DOHH2 (cell line): ENCODE data around the gene SLC17A8.

Experiments
- EZH2phosphoT487 ChIP-seq: fragments of 200-600 bp; sonication (generic); IDR thresholded peaks from 2 replicates; pipeline ENCODE4 v1.6.1; 2017; ENCODE audit warnings: borderline replicate concordance, mild to moderate bottlenecking, antibody characterized with exemption, low read length, moderate library complexity, mixed read lengths
- TF ChIP-seq, protein P1 (sequence below): fragments of 200-600 bp; sonication (generic); IDR thresholded peaks from one replicate; pipeline ENCODE4 v1.5.1; 2014; ENCODE audit warnings: antibody characterized with exemption, mild to moderate bottlenecking, low read depth, low read length; ENCODE audit not compliant: poor library complexity, severe bottlenecking

DNA sequence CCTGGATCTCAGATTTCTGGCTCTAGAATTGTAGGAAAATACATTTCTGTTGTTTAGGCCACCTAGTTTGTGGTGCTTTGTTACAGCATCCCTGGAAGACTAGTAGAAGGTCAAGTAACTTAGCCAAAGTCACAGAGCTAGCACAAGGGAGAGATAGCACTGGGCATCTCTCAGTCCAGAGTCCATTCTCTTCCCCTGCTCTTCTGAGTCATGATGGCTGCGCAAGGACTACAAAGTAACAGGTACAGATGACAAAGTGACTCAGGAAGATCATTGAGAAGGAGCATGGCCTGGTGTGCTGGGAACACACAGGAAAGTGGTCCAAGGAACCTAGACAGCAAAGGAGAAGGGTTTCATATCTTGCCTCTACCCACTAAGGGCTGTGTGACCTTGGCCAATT lies 19.3 kb downstream of the SLC17A8 start:
- TF ChIP-seq, protein P1, sequence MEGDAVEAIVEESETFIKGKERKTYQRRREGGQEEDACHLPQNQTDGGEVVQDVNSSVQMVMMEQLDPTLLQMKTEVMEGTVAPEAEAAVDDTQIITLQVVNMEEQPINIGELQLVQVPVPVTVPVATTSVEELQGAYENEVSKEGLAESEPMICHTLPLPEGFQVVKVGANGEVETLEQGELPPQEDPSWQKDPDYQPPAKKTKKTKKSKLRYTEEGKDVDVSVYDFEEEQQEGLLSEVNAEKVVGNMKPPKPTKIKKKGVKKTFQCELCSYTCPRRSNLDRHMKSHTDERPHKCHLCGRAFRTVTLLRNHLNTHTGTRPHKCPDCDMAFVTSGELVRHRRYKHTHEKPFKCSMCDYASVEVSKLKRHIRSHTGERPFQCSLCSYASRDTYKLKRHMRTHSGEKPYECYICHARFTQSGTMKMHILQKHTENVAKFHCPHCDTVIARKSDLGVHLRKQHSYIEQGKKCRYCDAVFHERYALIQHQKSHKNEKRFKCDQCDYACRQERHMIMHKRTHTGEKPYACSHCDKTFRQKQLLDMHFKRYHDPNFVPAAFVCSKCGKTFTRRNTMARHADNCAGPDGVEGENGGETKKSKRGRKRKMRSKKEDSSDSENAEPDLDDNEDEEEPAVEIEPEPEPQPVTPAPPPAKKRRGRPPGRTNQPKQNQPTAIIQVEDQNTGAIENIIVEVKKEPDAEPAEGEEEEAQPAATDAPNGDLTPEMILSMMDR = no peak
- TF ChIP-seq EZH2phosphoT487 = no peak
